SU-DHL-6 (cell line): ENCODE results near the gene EDA.

Source experiments
- CTCF ChIP-seq: fragments of 200-600 bp; sonication (generic); IDR thresholded peaks from one replicate; pipeline ENCODE4 v1.5.1; 2017; ENCODE audit warnings: antibody characterized with exemption, mild to moderate bottlenecking, low read length, moderate library complexity; ENCODE audit not compliant: insufficient read depth, poor library complexity, severe bottlenecking
- EZH2phosphoT487 ChIP-seq: fragments of 200-600 bp; sonication (generic), shearing (Covaris generic); conservative IDR thresholded peaks from 2 replicates; pipeline ENCODE4 v1.6.1; 2018; ENCODE audit warnings: mild to moderate bottlenecking, antibody characterized with exemption, low read length, moderate library complexity, mixed read lengths

- no peak for TF ChIP-seq CTCF
- TF ChIP-seq EZH2phosphoT487, result no peak
These were observed 438.5 kb downstream of the EDA start for GRCh38 chrX:70054391-70054790.
